ENCODE data around the gene CTCFL. TPM values are rescaled to one million over a fixed set of nuclear protein-coding genes. Genes with fewer than 3 reads are reported as not detected.

Gene CTCFL
- total and polyA plus RNA-seq, 4 donors: 0.05 to 0.08 (median 0.08) TPM; not detected in 1

DNA sequence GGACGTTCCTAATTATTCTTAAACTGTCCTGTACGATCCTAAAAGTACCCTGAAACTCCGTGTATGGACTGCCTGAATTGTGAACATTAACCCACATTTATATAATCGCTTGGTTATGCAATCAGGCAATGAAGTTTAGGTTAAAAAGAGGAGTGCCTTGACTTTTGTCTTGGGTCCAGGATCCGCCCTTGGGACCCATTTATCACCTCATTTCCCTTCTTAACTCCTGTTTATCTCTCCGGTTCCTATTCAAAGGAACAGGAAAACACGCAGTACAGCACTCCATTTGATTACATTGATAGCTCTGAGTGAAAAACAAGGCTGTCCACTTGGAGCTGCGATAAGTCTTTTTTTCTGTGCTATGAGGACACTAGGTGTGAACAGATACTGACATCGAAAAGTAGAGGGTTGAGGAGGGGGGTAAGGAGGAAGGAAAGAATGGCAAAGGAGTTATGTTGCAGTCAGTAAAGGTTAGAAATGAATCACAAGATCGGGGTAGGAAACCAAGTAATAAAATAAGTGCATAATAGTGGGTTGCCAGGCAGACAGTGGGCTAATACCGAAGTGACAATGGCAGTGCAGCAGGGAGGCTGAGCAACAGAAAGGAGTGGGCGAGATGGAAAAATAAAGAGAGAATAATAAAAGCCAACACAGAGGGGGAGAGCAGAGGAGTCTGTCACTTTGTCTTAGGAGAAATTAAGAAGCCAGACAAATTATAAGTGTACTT lies 20.1 kb upstream of the CTCFL start:
- no peaks in the 10 kb centered on the region for H3K36me3 ChIP-seq (ENCODE audit: control insufficient read depth in 4 of 4, insufficient read depth in 3 of 4, low read depth in 1 of 4, low read length in 3 of 4)
- H3K9ac ChIP-seq (ENCODE audit: low read depth in 1 of 2, low read length in 2 of 2): peak overlapping the region in 1 of 2 donors; percentile 57
- TF ChIP-seq REST (IDR thresholded peaks at IDR 0.05): no peak
- no peak for TF ChIP-seq HNF4G (IDR thresholded peaks at IDR 0.05)
- TF ChIP-seq, protein P1, sequence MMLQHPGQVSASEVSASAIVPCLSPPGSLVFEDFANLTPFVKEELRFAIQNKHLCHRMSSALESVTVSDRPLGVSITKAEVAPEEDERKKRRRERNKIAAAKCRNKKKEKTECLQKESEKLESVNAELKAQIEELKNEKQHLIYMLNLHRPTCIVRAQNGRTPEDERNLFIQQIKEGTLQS (IDR thresholded peaks at IDR 0.05): no peak
- peak in 1 of 2 donors; percentile 85 for TF ChIP-seq HNF4A (conservative IDR thresholded peaks at IDR 0.05)
- TF ChIP-seq RXRA (IDR thresholded peaks at IDR 0.05): peak in 1 of 2 donors; percentile 74
- no peak for TF ChIP-seq TAF1 (conservative IDR thresholded peaks at IDR 0.05)
- TF ChIP-seq, protein P2, sequence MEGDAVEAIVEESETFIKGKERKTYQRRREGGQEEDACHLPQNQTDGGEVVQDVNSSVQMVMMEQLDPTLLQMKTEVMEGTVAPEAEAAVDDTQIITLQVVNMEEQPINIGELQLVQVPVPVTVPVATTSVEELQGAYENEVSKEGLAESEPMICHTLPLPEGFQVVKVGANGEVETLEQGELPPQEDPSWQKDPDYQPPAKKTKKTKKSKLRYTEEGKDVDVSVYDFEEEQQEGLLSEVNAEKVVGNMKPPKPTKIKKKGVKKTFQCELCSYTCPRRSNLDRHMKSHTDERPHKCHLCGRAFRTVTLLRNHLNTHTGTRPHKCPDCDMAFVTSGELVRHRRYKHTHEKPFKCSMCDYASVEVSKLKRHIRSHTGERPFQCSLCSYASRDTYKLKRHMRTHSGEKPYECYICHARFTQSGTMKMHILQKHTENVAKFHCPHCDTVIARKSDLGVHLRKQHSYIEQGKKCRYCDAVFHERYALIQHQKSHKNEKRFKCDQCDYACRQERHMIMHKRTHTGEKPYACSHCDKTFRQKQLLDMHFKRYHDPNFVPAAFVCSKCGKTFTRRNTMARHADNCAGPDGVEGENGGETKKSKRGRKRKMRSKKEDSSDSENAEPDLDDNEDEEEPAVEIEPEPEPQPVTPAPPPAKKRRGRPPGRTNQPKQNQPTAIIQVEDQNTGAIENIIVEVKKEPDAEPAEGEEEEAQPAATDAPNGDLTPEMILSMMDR (IDR thresholded peaks at IDR 0.05; ENCODE audit: low read depth, low read length, missing input control): no peak
- TF ChIP-seq EGR1 (IDR thresholded peaks at IDR 0.05; ENCODE audit: low read depth in 2 of 2): no peak
- TF ChIP-seq RAD21 (IDR thresholded peaks at IDR 0.05): no peak
- peak in 1 of 2 donors; percentile 45 for TF ChIP-seq JUND (IDR thresholded peaks at IDR 0.05)
- TF ChIP-seq SP1 (IDR thresholded peaks at IDR 0.05): no peak
- peak; percentile 37 for TF ChIP-seq YY1 (IDR thresholded peaks at IDR 0.05)
- TF ChIP-seq GABPA (IDR thresholded peaks at IDR 0.05 in 1 of 2, conservative IDR thresholded peaks at IDR 0.05 in 1 of 2): no peak
- TF ChIP-seq FOXA2 (IDR thresholded peaks at IDR 0.05): no peak
- TF ChIP-seq FOXA1 (IDR thresholded peaks at IDR 0.05): no peak
- TF ChIP-seq ZBTB33 (IDR thresholded peaks at IDR 0.05): peak; percentile 20
- TF ChIP-seq, protein P3, sequence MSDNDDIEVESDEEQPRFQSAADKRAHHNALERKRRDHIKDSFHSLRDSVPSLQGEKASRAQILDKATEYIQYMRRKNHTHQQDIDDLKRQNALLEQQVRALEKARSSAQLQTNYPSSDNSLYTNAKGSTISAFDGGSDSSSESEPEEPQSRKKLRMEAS (IDR thresholded peaks at IDR 0.05): peak; percentile 18
- TF ChIP-seq NR2F2 (IDR thresholded peaks at IDR 0.05): no peak
- no peak for DNase-seq (ENCODE audit: low spot score)
- 37% methylated on average over 12 of the region's 12 CpGs for whole genome bisulfite sequencing
- peak overlapping the region; percentile 77 to 95 for H3K27ac ChIP-seq (ENCODE audit: low read depth in 1 of 2, low read length in 2 of 2)
- no peaks in the 10 kb centered on the region for H3K9me3 ChIP-seq (ENCODE audit: control insufficient read depth in 4 of 4, low read length in 3 of 4)
- no peaks in the 10 kb centered on the region for H3K27me3 ChIP-seq (ENCODE audit: control insufficient read depth in 4 of 4, insufficient read depth in 4 of 4, low read length in 3 of 4)
- H3K4me1 ChIP-seq (ENCODE audit: control insufficient read depth in 4 of 4, insufficient read depth in 4 of 4, low read length in 3 of 4): peaks cover 3 to 51% (median 18%) of the 10 kb centered on the region in 4 donors
- H3K4me3 ChIP-seq (ENCODE audit: low read depth in 1 of 3, low read length in 3 of 3): no peak overlapping the region

All from liver (tissue), 9 donors.